Stimulated activated CD4-positive, alpha-beta T cell treated with anti-CD3 and anti-CD28 coated beads, Interleukin-1b, Interleukin-23, amount 100 ng/mL, for 1 hour (primary cell): ENCODE results near the gene CRTC1.
A peak's percentile ranks its signal among the peaks of the same experiment; 100 is the strongest.

Experiments
- DNase-seq, 2 donors: peaks; one replicate each; pipeline ENCODE4 v3.0.0-alpha.2; 2020; ENCODE audit warnings: low read depth in 2 of 2

Gene CRTC1

DNA sequence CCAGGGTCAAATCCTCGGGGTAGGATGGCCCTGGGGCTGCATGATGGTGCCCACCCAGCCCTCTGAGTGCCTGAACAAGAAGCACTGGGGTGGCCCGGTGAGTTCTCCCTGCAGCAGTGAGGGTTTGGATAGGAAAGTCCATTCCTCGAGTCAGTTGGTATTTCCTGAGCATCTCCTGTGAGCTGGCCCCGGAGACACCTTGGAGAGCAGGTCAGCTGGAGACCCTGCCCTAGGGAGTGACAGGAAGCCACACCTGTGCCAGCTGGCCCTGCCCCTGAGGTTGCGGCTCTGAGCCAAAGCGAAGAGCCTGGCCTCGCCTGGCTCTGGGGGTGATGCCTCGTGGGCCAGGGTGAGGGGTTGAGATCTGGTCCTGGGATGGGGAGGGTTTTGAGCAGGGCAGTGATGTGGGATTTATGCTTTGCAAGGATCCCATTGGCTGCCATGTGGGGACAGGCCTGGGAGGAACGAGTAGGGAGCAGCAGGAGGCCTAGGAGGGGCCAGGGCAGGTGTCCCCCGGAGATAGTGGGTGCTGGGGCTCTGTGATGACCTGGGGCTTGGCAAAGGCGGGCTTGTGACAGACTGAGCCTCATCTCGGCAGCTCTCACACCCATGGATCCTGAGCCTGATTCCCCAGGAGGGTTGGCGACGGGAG is 16.0 kb downstream of the CRTC1 start:
- no peak for DNase-seq

GRCh38 chr19:18700501-18701249 is 17.2 kb downstream of the CRTC1 start:
- peak; percentile 41 to 42 for DNase-seq

- DNase-seq = no peak
Observed at GRCh38 chr19:18701250-18701608, 17.7 kb downstream of the CRTC1 start.

- no peak for DNase-seq
Observed at GRCh38 chr19:18704054-18704453, 20.6 kb downstream of the CRTC1 start.

GRCh38 chr19:18704971-18705370 is 21.5 kb downstream of the CRTC1 start:
- no peak for DNase-seq

DNA sequence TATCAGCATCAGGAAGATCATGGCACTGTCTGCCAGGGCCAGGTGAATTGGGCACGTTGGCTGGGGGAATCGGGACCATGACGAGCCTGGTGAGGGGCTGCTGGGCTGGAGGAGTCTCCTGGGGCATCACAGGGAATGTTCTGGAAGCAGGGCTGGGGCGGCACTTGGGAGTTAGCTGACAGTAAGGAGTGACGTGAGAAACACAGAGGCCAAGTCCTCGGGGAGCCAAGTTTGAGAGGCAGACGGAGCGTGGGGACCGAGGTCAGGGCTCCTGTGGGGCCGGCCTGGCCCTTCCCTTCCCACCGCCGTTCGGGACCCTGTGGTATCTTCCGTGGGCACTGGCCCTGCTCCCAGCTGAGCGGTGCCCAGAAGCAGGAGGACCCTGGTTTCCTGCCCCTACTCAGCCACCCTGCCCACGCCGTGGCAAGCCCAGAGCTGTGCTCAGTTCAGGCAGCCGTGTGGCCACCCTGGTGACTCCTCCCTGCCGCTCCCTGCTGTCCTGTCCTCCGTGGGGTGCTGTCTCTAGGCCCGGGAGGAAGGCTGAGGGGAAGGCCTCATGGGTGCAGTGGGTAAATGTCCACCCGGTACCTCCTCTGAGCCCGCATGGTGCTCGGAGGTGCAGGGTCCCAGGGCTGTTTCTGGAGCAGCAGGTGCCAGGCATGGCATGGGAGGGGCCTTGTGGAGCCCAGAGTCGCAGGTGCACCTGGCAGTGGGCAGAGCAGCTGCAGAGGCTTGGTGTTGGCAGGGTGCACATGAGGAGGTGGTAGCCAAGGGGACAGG is 25.2 kb downstream of the CRTC1 start:
- DNase-seq = no peak

GRCh38 chr19:18709546-18709945 is 26.1 kb downstream of the CRTC1 start:
- no peak for DNase-seq

DNA sequence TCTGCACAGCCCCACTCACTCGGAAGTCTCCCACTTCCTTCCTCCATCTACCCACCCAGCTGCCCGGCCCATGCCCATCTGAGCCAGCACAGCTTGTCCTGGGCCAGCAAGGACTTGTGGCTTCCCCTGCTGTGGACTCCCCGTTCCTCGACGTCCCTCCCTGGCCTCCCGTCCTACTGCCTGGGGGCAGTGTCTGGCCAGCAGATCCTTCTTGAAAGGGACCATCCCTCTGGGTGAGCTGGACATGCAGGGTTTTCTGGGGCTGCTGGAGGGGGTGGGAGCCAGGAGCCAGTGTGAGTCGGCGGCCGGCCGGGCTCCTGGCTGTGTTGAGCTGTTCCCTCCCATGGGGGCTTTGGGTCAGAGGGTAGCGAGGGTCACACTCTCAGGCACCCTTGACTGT is 26.7 kb downstream of the CRTC1 start:
- no peak for DNase-seq

- DNase-seq = no peak
Observed at GRCh38 chr19:18710996-18711751, 27.7 kb downstream of the CRTC1 start.

DNA sequence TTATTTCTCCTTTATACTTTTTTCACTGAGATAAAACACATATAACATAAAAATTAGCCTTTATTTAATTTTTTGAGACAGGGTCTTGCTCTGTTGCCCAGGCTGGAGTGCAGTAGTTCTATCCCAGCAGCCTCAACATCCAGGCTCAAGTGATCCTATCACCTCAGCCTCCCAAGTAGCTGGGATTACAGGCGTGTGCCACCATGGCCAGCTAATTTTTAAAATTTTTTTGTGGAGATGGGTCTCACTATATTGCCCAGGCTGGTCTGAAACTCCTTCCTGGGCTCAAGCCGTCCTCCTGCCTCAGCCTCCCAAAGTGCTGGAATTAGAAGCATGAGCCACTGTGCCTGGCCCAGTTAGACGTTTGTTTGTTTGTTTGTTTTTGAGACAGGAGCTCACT is 28.4 kb downstream of the CRTC1 start:
- no peak for DNase-seq

DNA sequence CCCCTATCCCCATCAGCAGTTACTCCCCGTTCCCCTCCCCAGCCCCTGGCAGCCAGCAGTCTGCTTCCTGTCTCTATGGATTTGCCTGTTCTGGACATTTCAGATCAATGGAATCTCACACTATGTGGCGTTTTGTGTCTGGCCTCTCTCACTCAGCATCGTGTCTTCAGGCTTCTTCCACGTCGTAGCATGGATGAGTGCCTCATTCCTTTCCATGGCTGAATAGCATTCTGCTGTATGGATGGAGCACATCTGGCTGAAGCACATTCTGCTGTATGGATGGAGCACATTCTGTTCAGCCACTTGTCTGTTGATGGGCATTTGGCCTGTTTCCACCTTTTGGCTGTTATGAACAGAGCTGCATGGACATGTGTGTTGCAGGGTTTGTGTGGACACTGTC is 29.5 kb downstream of the CRTC1 start:
- DNase-seq = no peak

DNA sequence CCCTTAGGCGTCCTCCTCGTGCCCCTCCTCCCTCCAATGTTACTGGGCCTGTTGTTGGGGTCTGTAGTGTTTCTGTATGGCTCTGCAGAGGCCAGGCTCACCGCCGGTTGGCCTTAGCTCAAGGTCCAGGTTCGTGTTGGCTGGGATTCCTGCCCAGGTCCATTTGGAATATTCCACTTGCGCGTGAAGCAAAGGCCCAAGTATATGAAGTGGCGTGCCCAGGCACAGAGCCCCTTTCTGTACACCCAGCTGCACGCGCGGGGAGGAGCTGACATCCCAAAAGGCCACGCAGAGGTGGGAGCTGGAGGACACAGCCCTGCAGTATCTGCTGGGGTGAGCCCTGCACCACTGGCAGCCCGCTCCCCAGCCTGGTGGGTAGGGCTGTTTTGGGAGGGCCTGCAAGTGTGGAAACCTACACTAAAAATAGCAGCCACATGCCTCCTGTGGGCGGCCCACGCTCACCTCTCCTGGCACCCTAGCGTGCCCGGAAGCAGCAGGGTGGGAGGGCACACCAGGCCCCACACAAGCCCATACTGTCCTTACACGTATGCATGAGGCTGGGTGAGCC is 30.2 kb downstream of the CRTC1 start:
- DNase-seq = no peak

GRCh38 chr19:18715416-18715815 is 31.9 kb downstream of the CRTC1 start:
- DNase-seq = no peak

GRCh38 chr19:18716857-18717256 is 33.4 kb downstream of the CRTC1 start:
- DNase-seq = no peak

DNA sequence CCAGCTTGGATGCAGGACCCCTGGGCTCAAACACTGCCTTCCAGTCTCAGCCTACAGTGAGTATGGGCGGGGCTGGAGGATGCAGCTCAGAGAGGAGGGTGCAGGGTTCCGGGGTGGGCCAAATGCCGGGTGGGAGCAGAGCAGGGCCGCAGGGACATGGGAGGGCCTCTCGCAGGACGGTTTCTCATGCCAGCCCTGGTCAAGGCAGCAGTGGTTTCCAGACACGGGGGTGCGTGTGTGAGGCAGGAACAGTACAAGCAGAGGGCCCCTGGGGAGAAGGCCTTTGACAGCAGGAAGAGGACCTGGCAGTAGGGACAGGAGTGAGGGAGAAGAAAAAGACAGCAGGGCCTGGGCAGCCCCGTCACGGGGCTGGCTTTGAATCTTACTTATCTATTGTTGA is 34.1 kb downstream of the CRTC1 start:
- DNase-seq = no peak

DNA sequence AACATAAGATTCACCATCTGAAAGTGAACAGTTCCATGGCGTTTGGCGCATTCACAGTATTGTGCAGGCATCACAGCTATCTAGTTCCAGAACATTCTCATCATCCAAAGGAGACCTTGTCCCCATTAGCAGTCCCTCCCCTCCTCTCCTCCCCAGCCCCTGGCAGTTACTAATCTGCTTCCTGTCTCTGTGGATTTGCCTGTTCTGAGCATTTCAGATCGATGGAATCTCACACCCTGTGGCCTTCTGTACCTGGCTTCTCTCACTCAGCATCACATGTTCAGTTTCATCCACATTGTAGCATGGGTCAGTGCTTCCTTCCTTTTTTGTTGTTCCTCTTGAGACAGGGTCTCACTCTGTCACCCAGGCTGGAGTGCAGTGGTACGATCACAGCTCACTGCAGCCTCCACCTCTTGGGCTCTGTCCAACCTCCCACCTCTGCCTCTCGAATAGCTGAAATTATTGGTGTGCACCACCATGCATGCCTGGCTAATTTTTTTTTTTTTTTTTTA is 34.6 kb downstream of the CRTC1 start:
- no peak for DNase-seq

GRCh38 chr19:18718846-18719458 is 35.5 kb downstream of the CRTC1 start:
- no peak for DNase-seq

- DNase-seq = no peak
Observed at GRCh38 chr19:18719541-18719940, 36.1 kb downstream of the CRTC1 start.

DNA sequence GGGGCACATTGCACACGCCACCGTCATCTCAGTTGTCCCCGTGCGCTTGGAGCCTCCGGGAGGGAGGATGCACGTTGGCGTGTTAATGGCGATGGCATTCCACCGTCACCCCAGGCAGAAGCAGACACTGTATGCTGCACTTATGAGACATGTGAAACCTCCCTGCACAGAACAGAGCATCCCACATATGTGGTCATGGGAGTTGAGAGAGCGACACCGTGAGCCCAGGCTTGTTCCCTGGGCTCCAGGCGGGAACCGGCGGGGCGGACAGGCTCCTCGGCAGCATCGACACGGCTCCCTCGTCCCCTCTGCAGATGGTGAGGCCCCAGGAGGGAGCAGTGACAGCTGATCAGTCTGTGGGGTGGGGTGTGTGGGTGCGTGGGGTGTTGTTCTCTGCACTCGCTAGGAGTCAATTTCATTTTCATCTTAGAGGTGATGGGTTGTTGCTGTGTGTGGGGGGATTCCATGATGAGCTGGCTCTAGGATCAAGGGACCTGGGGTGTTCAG is 40.4 kb downstream of the CRTC1 start:
- DNase-seq = no peak

GRCh38 chr19:18725841-18726770 is 42.6 kb downstream of the CRTC1 start:
- DNase-seq = no peak
